GM12878 (cell line): Measurements from ENCODE around the gene FABP6. TPM values are rescaled to one million over a fixed set of nuclear protein-coding genes. Genes with fewer than 3 reads are reported as not detected.

Experiments used
- ATAC-seq: fragments of 200-7000 bp; cut with Tn5 transposase; 3 replicates; pipeline ENCODE4 v1.9.1; 2020; ENCODE audit warnings: mild to moderate bottlenecking, moderate library complexity
- BruUV-seq: library from RNA; stranded (reverse); fragments of 400-500 nt; replicated peaks from 2 replicates; lab custom pipeline; 2021; lab: Mats Ljungman, UMichigan
- CTCF ChIA-PET: fragments of 300-600 bp; sonication (Branson Sonifier 250); formaldehyde crosslinking; extraction: SDS; loops from one replicate; lab custom pipeline; 2021; ENCODE audit warnings: inconsistent platforms; lab: Yijun Ruan, JAX
- POLR2A ChIA-PET: fragments of 350-600 bp; formaldehyde crosslinking; extraction: SDS; loops from one replicate; lab custom pipeline; 2021; ENCODE audit warnings: inconsistent platforms; lab: Charles Lee
- RAD21 ChIA-PET: fragments of 300-600 bp; sonication (Branson Sonifier 250); formaldehyde crosslinking; loops from one replicate; lab custom pipeline; 2023; ENCODE audit warnings: antibody characterized with exemption; ENCODE audit not compliant: unreplicated experiment; lab: Charles Lee
- SMC1A ChIA-PET: fragments of 300-600 bp; sonication (Branson Sonifier 250); formaldehyde crosslinking; loops from one replicate; lab custom pipeline; 2023; ENCODE audit not compliant: unreplicated experiment, uncharacterized antibody; lab: Charles Lee
- DNase-seq: peaks from one replicate; pipeline ENCODE4 v3.0.0-alpha.2; 2011; ENCODE audit warnings: low read depth, low spot score
- FAIRE-seq: peaks from 3 replicates; lab custom pipeline; 2011; peaks lifted over from hg19 to GRCh38; lab: Jason Lieb, UNC
- H2AFZ ChIP-seq: 2 replicates; pipeline ENCODE4 v1.6.0; 2011; ENCODE audit warnings: low read depth, low read length, control low read depth; ENCODE audit not compliant: control insufficient read depth
- H3K27ac ChIP-seq: 2 replicates; pipeline ENCODE4 v1.5.1; 2011; ENCODE audit warnings: control low read depth; ENCODE audit not compliant: control insufficient read depth, insufficient read depth
- H3K27me3 ChIP-seq, 2 experiments: replicated peaks in 1 of 2; 2 replicates each; pipeline versions ENCODE4 v1.6.0 to v1.6.1; 2011; ENCODE audit warnings: low read length in 1 of 2; ENCODE audit not compliant: control insufficient read depth in 2 of 2, insufficient read depth in 2 of 2
- H3K36me3 ChIP-seq, 2 experiments: 2 replicates each; pipeline ENCODE4 v1.5.1; 2011; ENCODE audit warnings: low read length in 1 of 2; ENCODE audit not compliant: control insufficient read depth in 2 of 2, insufficient read depth in 2 of 2
- H3K4me1 ChIP-seq: 2 replicates; pipeline ENCODE4 v1.6.1; 2011; ENCODE audit warnings: mild to moderate bottlenecking, low read length, moderate library complexity, mixed read lengths; ENCODE audit not compliant: control insufficient read depth, insufficient read depth
- H3K4me2 ChIP-seq: 2 replicates; pipeline ENCODE4 v1.6.0; 2011; ENCODE audit warnings: control low read depth; ENCODE audit not compliant: control insufficient read depth, insufficient read depth
- H3K4me3 ChIP-seq: fragments of 200-600 bp; sonication (generic); 2 replicates; pipeline ENCODE4 v1.5.1; 2016
- H3K79me2 ChIP-seq: 2 replicates; pipeline ENCODE4 v1.6.0; 2011; ENCODE audit warnings: low read length; ENCODE audit not compliant: control insufficient read depth, insufficient read depth
- H3K9ac ChIP-seq: 2 replicates; pipeline ENCODE4 v1.8.0; 2011; ENCODE audit warnings: low read length, control low read depth, mixed read lengths; ENCODE audit not compliant: control insufficient read depth, insufficient read depth
- H3K9me3 ChIP-seq: replicated peaks from 3 replicates; pipeline ENCODE4 v1.5.1; 2011; ENCODE audit warnings: mild to moderate bottlenecking, low read length; ENCODE audit not compliant: control insufficient read depth, insufficient read depth
- H4K20me1 ChIP-seq: 2 replicates; pipeline ENCODE4 v1.6.0; 2011; ENCODE audit not compliant: control insufficient read depth, insufficient read depth
- ASH2L ChIP-seq: fragments of 300-600, 200-600 bp; sonication (generic); IDR thresholded peaks from 2 replicates; pipeline ENCODE4 v1.6.1; 2017; ENCODE audit warnings: low read depth, mild to moderate bottlenecking, borderline replicate concordance
- CBX3 ChIP-seq: fragments of 200-600 bp; sonication (generic); IDR thresholded peaks from 2 replicates; pipeline ENCODE4 v1.6.1; 2016; ENCODE audit warnings: low read depth, borderline replicate concordance
- CEBPZ ChIP-seq: fragments of 150-350 bp; IDR thresholded peaks from 2 replicates; pipeline ENCODE4 v1.6.1; 2016; ENCODE audit warnings: low read depth, low read length
- CHD4 ChIP-seq: fragments of 200-600 bp; sonication (generic); IDR thresholded peaks from 2 replicates; pipeline ENCODE4 v1.6.1; 2016; ENCODE audit warnings: mild to moderate bottlenecking
- EP300 ChIP-seq, 2 experiments: fragments of 150-350 bp in 1 of 2; IDR thresholded peaks; 2 replicates each; pipeline ENCODE4 v1.6.1; 2011 to 2012; ENCODE audit warnings: low read depth in 2 of 2, low read length in 2 of 2, borderline replicate concordance in 1 of 2, improper control_type of control experiment in 1 of 2, inconsistent platforms in 1 of 2; ENCODE audit not compliant: control insufficient read depth in 1 of 2
- FOS ChIP-seq: IDR thresholded peaks from 3 replicates; pipeline ENCODE4 v1.6.1; 2011; ENCODE audit warnings: borderline replicate concordance; ENCODE audit not compliant: insufficient read length; ENCODE audit errors: extremely low read depth
- FOXM1 ChIP-seq: IDR thresholded peaks from 2 replicates; pipeline ENCODE4 v1.6.1; 2012; ENCODE audit warnings: low read depth, mild to moderate bottlenecking, inconsistent platforms, low read length, moderate library complexity
- HCFC1 ChIP-seq: fragments of 150-350 bp; IDR thresholded peaks from 2 replicates; pipeline ENCODE4 v1.6.1; 2014; ENCODE audit warnings: low read length
- NBN ChIP-seq: fragments of 450-650 bp; IDR thresholded peaks from 2 replicates; pipeline ENCODE4 v1.6.1; 2016
- SMAD1 ChIP-seq: fragments of 450-650 bp; IDR thresholded peaks from 2 replicates; pipeline ENCODE4 v1.6.1; 2018; ENCODE audit warnings: mild to moderate bottlenecking, low read depth; ENCODE audit not compliant: partially characterized antibody
- SREBF2 ChIP-seq: IDR thresholded peaks from 2 replicates; pipeline ENCODE4 v1.6.1; 2012; ENCODE audit warnings: mild to moderate bottlenecking, low read length
- ZBED1 ChIP-seq: IDR thresholded peaks from 2 replicates; pipeline ENCODE4 v1.6.1; 2016; ENCODE audit warnings: borderline replicate concordance
- ZNF687 ChIP-seq: fragments of 450-650 bp; IDR thresholded peaks from 2 replicates; pipeline ENCODE4 v1.6.1; 2017; ENCODE audit warnings: mild to moderate bottlenecking, moderate library complexity
- WGBS: methylation state at CpG from one replicate; pipeline ENCODE4 v1.1.6; 2016; ENCODE audit warnings: low lambda C conversion rate; ENCODE audit not compliant: insufficient replicate concordance, insufficient coverage; ENCODE audit errors: missing lambda C conversion rate; 5-methylcytosine and 5-hydroxymethylcytosine counted together
- in situ Hi-C: fragments of 300-500 bp; cut with MboI; formaldehyde crosslinking; loops from 9 replicates; pipeline ENCODE4 v1.14.3; 2018; ENCODE audit warnings: mixed read lengths
- intact Hi-C: fragments of 100-400 bp; cut with micrococcal nuclease; formaldehyde crosslinking; loops from one replicate; pipeline ENCODE4 v1.14.2; 2022; ENCODE audit not compliant: unreplicated experiment
- polyA plus RNA-seq, 11 experiments: library from polyadenylated mRNA; depleted of rRNA in 4 of 11; unstranded in 6 of 11; stranded (reverse) in 5 of 11; fragments of >200 nt; fragmentation: Nextera tagmentation in 4 of 11; fragmentation: Illumina TruSeq in 1 of 11; extraction: Ambion mirVana in 4 of 11; extraction: Trizol in 1 of 11; gene quantifications; 1 replicate in 1 of 11; 2 replicates in 10 of 11; pipeline versions ENCODE4 v1.2.1 to v1.2.3, GENCODE V29; 2011 to 2016; ENCODE audit warnings: inconsistent platforms in 2 of 11, missing spikeins in 2 of 11, low read depth in 1 of 11
- total RNA-seq, 4 experiments: library from RNA; depleted of rRNA in 3 of 4; stranded (reverse); fragments of >200 nt in 3 of 4; fragmentation: Illumina TruSeq in 1 of 4; extraction: Trizol in 1 of 4; gene quantifications; 2 replicates each; pipeline versions ENCODE4 v1.2.1 to v1.2.3, GENCODE V29; 2013 to 2021
- TF ChIP-seq, protein P1 (sequence below): IDR thresholded peaks from 2 replicates; pipeline ENCODE4 v1.6.1; 2012; ENCODE audit warnings: low read length, inconsistent platforms

The FABP6 gene
- total and polyA plus RNA-seq, 10 of the 15 experiments (the other 5 are each of a cell fraction or from before 2014, with no cell fraction given): 0.66 to 8.1 (median 2.4) TPM

GRCh38 chr5:160237571-160238093 is 8.3 kb downstream of the FABP6 start:
- Histone ChIP-seq H3K79me2 (no peaks in the 10 kb centered on the region), H3K27me3 (no peaks in the 10 kb centered on the region), H3K4me2 (no peak overlapping the region), H3K4me1 (peaks cover 5% of the 10 kb centered on the region; the same call in 1 of the 2 replicates), H4K20me1 (no peaks in the 10 kb centered on the region), H3K36me3 (no peaks in the 10 kb centered on the region), H3K27ac (no peak overlapping the region), H3K9me3 (no peaks in the 10 kb centered on the region), H3K4me3 (no peak overlapping the region), H2AFZ (no peak overlapping the region), H3K9ac (no peak overlapping the region)
- SMC1A ChIA-PET: interaction anchor here (0.6 kb wide), 1 partner anchor 703 kb away, joined by 3 read pairs; no protein-coding TSS in a partner anchor
- DNase-seq (no peak), FAIRE-seq (no peak), ATAC-seq (no peak)
- in situ Hi-C loops: no loop called here
- 60% methylated on average over 5 of the region's 5 CpGs for WGBS
- CTCF ChIA-PET: interaction anchor here (1.2 kb wide), 1 partner anchor 38 kb away, joined by 3 read pairs; no protein-coding TSS in a partner anchor
- BruUV-seq: no TSS peak
- POLR2A ChIA-PET: no interaction called here
- RAD21 ChIA-PET: no interaction called here
- intact Hi-C loops: no loop called here
- TF ChIP-seq, protein P1, sequence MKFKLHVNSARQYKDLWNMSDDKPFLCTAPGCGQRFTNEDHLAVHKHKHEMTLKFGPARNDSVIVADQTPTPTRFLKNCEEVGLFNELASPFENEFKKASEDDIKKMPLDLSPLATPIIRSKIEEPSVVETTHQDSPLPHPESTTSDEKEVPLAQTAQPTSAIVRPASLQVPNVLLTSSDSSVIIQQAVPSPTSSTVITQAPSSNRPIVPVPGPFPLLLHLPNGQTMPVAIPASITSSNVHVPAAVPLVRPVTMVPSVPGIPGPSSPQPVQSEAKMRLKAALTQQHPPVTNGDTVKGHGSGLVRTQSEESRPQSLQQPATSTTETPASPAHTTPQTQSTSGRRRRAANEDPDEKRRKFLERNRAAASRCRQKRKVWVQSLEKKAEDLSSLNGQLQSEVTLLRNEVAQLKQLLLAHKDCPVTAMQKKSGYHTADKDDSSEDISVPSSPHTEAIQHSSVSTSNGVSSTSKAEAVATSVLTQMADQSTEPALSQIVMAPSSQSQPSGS: no peak
- TF ChIP-seq FOS (no peak), SMAD1 (no peak), CBX3 (no peak), ASH2L (no peak), EP300 (IDR thresholded peaks at IDR 0.05; ENCODE audit: borderline replicate concordance in 1 of 2, control insufficient read depth in 1 of 2, low read depth in 2 of 2, low read length in 2 of 2) (no peak), SREBF2 (no peak), NBN (no peak), CHD4 (no peak), HCFC1 (no peak), ZBED1 (no peak), CEBPZ (no peak), ZNF687 (no peak), FOXM1 (no peak)
